Skin of body (tissue), 2 donors: ENCODE data around the gene DNAH1. TPM values are rescaled to one million over a fixed set of nuclear protein-coding genes. Genes with fewer than 3 reads are reported as not detected.

ENCODE experiments used
- DNase-seq: peaks from one replicate; lab custom pipeline; 2025; lab: John Stamatoyannopoulos, UW
- total RNA-seq: library from RNA; depleted of rRNA; stranded (reverse); fragments of >200 nt; gene quantifications from one replicate; pipeline ENCODE4 v1.2.3, GENCODE V29; 2014

The DNAH1 gene
- total RNA-seq, 1 donor from 2014 or later = 5.4 TPM

- no peak for DNase-seq
These were observed 5.1 kb upstream of the DNAH1 start for GRCh38 chr3:52310861-52311575.

GRCh38 chr3:52311576-52312119 lies 4.5 kb upstream of the DNAH1 start:
- no peak for DNase-seq

- no peak for DNase-seq
These were observed 2.8 kb upstream of the DNAH1 start for GRCh38 chr3:52313188-52313773.

GRCh38 chr3:52313774-52314188 lies 2.3 kb upstream of the DNAH1 start:
- DNase-seq = no peak

- no peak for DNase-seq
These were observed 1.6 kb upstream of the DNAH1 start for GRCh38 chr3:52314489-52314888.

GRCh38 chr3:52315006-52315405 lies 1.1 kb upstream of the DNAH1 start:
- DNase-seq = no peak

GRCh38 chr3:52317208-52318000 lies 1.3 kb downstream of the DNAH1 start:
- DNase-seq = no peak

- no peak for DNase-seq
These were observed 2.2 kb downstream of the DNAH1 start for GRCh38 chr3:52318186-52318816.

- no peak for DNase-seq
These were observed 3.9 kb downstream of the DNAH1 start for GRCh38 chr3:52319921-52320595.

GRCh38 chr3:52321481-52321880 lies 5.4 kb downstream of the DNAH1 start:
- DNase-seq = no peak

- no peak for DNase-seq
These were observed 6.3 kb downstream of the DNAH1 start for GRCh38 chr3:52322466-52322865.

- DNase-seq = no peak
These were observed 7.6 kb downstream of the DNAH1 start for GRCh38 chr3:52323526-52324295.

GRCh38 chr3:52324676-52325075 lies 8.6 kb downstream of the DNAH1 start:
- no peak for DNase-seq

GRCh38 chr3:52325686-52326085 lies 9.6 kb downstream of the DNAH1 start:
- DNase-seq = no peak

- no peak for DNase-seq
These were observed 10.9 kb downstream of the DNAH1 start for GRCh38 chr3:52326976-52327375.

- DNase-seq = no peak
These were observed 11.6 kb downstream of the DNAH1 start for GRCh38 chr3:52327486-52328290.

GRCh38 chr3:52328536-52329080 lies 12.5 kb downstream of the DNAH1 start:
- DNase-seq = no peak

GRCh38 chr3:52330194-52330805 lies 14.2 kb downstream of the DNAH1 start:
- DNase-seq = no peak

GRCh38 chr3:52331091-52331490 lies 15.0 kb downstream of the DNAH1 start:
- no peak for DNase-seq
